D721Med (cell line): Measurements from ENCODE around the gene GALNT12.

Source experiments
- DNase-seq: peaks from one replicate; pipeline ENCODE4 v3.0.0; 2011; ENCODE audit warnings: low spot score; ENCODE audit not compliant: insufficient read length
- FAIRE-seq: peaks from 2 replicates; lab custom pipeline; 2011; peaks lifted over from hg19 to GRCh38; lab: Jason Lieb, UNC
- CTCF ChIP-seq: IDR thresholded peaks from 2 replicates; pipeline ENCODE4 v1.5.1; 2012; ENCODE audit warnings: mild to moderate bottlenecking, control low read depth; ENCODE audit not compliant: insufficient read depth; ENCODE audit errors: missing control alignments

The GALNT12 gene

GRCh38 chr9:98775831-98776441 is 31.5 kb upstream of the GALNT12 start:
- TF ChIP-seq CTCF: peak; percentile 91
- no peak for FAIRE-seq
- DNase-seq: peak; percentile 74

GRCh38 chr9:98777618-98778017 is 29.9 kb upstream of the GALNT12 start:
- no peak for TF ChIP-seq CTCF
- DNase-seq (no peak), FAIRE-seq (no peak)

GRCh38 chr9:98778251-98778650 is 29.2 kb upstream of the GALNT12 start:
- no peak for TF ChIP-seq CTCF
- no peak for FAIRE-seq

GRCh38 chr9:98778711-98779530 is 28.5 kb upstream of the GALNT12 start:
- FAIRE-seq (no peak), DNase-seq (peak; percentile 45)
- no peak for TF ChIP-seq CTCF

More at GRCh38 chr9:98778251-98778650, 29.2 kb upstream of the GALNT12 start:
- no peak for DNase-seq

GRCh38 chr9:98780059-98780749 is 27.3 kb upstream of the GALNT12 start:
- DNase-seq (no peak), FAIRE-seq (no peak)
- no peak for TF ChIP-seq CTCF

GRCh38 chr9:98781588-98782383 is 25.7 kb upstream of the GALNT12 start:
- no peak for DNase-seq
- no peak for FAIRE-seq
- TF ChIP-seq CTCF: no peak
